ENCODE results near the gene FAM217A.

Gene FAM217A

DNA sequence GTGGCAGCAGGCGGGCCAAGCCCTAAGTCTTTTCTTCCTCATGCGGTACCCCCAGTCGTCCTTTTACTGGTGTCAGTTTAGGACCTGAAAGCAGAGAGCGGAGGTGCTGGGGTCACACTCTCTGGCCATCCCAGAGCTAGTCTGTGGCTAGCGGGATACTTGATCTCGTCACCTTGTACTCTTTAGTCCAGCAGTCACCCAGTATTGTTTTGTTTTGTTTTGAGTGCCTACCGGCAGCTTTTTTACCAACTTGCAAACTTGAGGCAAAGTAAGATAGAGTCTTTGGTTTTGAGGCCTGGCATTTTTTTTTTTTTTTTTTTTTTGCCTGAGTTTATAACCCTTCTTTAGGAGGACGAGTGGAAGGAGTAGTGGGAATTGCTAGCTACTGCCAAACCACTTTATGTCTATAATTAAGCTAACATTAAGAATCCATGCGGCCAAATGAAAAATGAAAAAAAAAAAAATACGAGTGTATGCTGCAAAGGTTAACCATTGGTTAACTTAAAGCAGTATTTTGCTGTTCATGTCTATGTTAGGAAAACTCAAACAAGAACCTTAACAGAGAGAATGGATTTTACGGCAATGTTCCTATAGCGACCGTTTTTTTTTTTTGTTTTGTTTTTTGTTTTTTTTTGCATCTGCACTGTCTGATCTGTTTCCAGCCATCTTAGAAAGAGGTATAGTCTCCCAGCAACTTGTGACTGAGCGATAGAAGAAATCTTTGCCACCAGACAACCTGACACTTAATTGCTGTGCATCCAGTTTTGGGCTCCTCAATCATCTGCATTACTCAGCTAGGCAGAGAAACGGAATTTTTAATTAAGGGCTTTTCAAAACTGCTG, 56.9 kb downstream of the FAM217A start:
- DNase-seq (ENCODE audit: low spot score), result no peak

- DNase-seq (ENCODE audit: low spot score), result peak; percentile 98
These were observed 57.6 kb downstream of the FAM217A start for GRCh38 chr6:4021133-4021853.

- DNase-seq (ENCODE audit: low spot score), result no peak
These were observed 58.2 kb downstream of the FAM217A start for GRCh38 chr6:4020822-4021132.

DNA sequence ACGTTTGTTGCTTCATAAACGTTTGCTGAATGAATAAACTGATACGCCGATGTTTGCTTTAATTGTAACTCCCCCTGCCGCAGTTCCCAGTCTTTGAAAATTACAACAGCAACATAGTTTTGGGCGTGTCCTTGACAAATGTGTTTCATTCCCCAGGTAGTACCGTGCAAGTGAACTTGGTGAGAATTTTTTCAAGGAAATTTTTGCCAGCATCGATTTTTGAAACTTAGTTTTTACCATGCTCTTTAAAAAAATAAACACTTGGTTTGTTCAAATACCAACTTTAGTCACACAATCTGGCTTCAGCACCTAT, 60.1 kb downstream of the FAM217A start:
- DNase-seq (ENCODE audit: low spot score), result no peak
